Hematopoietic multipotent progenitor cell (in vitro differentiated cells): ENCODE measurements around the gene ALG3. TPM values are rescaled to one million over a fixed set of nuclear protein-coding genes. Genes with fewer than 3 reads are reported as not detected.
"Not testable (repeated sequence)": the region's sequence is repeated elsewhere in the genome, so short reads cannot be mapped to it uniquely, and the experiment has no call there.

Experiments used
- DNase-seq, 3 donors: peaks; one replicate each; pipeline ENCODE4 v3.0.0-alpha.2; 2011 to 2015; ENCODE audit warnings: low read depth in 2 of 3, low spot score in 2 of 3
- total RNA-seq: library from RNA; depleted of rRNA; stranded (reverse); fragments of >200 nt; gene quantifications from one replicate; pipeline ENCODE4 v1.2.3, GENCODE V29; 2012

ALG3 gene
- 54.7 TPM for total RNA-seq

DNA sequence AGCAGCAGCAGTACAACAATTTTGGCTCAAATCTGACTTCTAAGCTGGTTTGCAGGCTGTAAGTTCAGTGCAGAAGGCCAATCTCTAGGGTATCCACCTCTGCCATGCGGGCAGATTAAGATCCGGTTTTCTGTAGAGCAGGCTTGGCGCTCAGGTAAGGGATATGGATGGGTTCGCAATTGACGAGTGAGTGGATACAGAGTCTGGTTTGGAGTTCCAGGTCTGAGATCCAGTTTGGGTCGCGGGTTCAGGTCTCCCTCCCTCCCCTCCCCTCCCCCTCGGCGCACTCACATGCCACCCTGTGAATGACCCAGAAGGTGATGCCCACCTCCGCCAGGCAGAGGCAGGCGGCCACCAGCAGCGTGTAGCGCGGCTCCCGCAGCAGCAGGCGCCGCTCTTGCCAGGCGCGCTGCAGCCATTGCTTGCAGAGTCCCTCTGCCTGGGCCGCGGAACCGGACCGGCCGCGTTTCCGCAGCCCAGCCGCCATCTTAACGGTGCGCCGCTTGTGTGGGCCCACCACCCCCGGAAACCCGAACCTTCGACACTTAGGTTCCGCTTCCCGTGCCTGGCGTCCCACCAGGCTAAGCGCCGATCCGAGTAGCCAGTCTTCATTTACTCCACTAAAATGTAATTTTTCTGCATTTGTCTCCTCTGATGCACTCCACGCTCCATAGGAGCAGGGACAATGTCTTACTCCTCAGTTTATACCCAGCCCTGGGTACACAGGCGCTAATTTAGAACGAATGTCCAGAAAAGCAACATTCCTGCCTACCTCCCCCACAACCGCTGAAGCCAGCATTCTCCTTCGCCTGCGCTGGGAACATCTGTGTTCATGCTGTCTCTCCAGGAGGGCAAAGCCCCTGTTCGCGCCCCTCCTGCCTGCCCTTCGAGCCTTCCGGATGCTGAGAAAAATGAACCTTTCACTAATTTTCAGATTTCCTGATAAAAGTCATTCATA, at the start of gene ALG3:
ALG3 (minus strand) TSS at position 509 of the 958 bp plus-strand sequence; CDS start at position 487, 22 bp downstream.
- DNase-seq: peak; percentile 74 to 92 (median 89)

DNA sequence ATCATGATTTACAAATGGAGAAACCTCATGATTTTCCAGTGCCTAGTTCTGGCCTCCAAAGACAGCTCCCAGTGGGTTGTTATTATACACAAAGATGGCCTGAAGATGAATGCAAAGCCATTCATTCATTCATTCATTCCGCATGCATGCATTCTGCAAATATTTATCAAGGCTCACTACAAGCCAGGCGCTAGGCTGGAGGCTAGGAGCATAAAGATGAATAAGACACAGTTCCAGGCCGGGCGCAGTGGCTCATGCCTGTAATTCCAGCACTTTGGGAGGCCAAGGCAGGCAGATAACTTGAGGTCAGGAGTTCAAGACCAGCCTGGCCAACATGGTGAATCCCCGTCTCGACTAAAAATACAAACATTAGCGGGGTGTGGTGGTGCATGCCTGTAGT, 47.9 kb upstream of the ALG3 start:
- no peak for DNase-seq

DNA sequence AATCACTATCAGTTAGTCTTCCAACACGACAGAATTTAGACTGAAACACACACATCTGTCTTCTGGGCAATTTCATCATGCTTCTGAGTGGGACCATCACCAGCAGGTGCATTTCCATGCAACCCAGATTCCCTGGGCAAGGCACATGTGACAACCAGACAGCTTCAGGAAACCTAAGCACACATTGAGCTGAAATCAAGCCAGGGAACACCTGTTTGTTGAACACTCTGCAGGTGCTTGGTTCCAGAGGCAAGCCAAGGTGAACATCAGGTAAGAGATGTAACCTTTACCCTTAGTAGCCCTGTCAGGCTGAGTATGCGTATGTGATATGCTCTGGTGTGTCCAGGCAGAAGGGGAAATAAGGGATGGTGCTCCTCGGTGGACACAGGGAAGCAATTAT, 47.0 kb upstream of the ALG3 start:
- no peak for DNase-seq

DNA sequence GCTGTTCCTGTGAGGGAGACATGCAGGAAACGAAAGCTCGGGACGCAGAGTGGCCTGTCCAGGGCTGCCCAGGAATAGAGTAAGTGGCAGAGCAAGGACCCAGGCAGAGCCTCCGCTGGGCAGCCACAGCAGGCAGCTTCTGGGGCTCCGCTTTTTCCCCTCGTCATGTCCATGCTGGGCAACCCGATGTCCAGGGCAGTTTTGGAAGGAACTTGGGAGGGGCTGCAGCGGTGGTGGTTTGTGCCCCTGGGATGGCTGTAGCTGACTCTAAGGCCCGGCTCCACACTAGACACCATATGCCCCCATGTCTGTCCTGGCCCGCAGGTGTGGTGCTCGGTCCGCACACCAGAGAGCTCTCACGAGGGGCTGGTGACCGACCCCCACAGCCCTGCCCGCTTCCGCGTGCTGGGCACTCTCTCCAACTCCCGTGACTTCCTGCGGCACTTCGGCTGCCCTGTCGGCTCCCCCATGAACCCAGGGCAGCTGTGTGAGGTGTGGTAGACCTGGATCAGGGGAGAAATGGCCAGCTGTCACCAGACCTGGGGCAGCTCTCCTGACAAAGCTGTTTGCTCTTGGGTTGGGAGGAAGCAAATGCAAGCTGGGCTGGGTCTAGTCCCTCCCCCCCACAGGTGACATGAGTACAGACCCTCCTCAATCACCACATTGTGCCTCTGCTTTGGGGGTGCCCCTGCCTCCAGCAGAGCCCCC, 43.1 kb upstream of the ALG3 start:
- DNase-seq: no peak

DNA sequence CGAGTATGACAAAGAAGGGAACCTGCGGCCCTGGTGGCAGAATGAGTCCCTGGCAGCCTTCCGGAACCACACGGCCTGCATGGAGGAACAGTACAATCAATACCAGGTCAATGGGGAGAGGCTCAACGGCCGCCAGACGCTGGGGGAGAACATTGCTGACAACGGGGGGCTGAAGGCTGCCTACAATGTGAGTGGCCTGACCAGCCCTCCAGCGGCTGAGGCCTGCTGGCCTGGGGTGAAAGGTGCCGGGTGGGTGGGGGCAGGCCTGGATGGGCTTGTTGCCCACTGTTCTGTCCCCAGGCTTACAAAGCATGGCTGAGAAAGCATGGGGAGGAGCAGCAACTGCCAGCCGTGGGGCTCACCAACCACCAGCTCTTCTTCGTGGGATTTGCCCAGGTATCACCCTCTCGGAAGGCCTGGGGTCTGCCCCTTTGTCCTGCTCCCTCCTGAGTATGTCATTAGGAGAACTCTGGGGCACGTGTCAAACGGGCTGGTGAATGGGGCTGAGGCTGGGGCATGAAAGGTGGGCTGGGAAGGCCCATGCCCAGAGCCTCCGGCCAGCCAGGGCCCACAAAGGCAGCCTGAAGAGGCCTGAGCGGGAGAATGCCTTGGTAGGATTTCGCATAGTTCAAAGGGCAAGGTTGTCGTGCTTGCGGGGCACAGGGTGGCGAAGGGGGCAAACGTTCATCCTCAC, 42.4 kb upstream of the ALG3 start:
- DNase-seq: no peak

DNA sequence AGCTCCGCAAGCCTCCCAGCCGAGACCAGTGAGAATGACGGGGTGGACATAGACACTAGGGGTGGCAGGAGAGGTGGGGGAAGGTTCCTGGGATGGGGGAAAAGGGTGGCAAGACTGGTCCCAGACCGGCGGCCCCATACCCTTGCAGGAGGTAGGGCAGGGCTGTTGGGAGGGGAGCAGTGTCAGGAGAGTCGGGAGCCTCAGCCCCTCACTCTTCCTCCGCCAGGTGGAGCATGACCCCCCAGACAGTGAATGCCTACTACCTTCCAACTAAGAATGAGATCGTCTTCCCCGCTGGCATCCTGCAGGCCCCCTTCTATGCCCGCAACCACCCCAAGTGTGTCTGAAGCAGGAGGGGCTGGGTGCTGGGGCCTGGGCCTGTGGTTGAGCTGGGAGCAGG, 41.6 kb upstream of the ALG3 start:
- no peak for DNase-seq

DNA sequence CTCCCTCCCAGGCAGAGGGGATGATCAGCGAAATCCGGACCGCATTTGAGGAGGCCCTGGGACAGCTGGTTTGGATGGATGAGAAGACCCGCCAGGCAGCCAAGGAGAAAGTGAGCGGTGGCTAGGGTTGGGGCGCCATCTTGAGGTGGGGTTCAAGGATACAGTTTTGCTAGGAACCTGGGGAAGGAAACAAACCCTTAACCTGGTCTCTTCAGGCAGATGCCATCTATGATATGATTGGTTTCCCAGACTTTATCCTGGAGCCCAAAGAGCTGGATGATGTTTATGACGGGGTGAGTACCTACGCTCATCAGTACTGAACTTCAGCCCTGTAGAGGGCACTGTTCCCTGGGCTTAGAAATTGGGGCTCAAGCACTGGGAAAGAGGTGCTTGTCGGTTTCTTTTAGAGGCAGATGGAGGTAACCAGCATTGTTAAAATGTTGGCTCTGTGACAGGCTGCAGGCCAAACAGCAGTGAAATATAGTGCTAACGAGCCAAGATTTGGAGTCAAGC, 40.7 kb upstream of the ALG3 start:
- peak; percentile 16 to 78 (median 58) for DNase-seq

DNA sequence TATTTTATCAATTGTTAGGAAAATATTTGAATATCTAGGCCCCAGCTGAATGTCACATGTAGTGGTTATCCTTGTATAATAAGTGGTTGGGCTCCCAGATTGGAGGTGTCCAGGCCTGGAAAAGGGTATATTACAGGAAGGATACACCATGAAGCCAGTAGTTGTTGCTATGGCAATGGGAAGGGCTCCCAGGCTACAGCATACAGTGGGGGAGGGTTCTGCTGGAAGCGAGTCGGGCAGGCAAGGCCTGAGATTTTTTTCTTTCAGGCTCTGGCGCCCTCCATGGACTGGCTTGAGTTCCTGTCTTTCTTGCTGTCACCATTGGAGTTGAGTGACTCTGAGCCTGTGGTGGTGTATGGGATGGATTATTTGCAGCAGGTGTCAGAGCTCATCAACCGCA, 35.9 kb upstream of the ALG3 start:
- DNase-seq: peak in 2 of 3 donors; percentile 29 to 45

DNA sequence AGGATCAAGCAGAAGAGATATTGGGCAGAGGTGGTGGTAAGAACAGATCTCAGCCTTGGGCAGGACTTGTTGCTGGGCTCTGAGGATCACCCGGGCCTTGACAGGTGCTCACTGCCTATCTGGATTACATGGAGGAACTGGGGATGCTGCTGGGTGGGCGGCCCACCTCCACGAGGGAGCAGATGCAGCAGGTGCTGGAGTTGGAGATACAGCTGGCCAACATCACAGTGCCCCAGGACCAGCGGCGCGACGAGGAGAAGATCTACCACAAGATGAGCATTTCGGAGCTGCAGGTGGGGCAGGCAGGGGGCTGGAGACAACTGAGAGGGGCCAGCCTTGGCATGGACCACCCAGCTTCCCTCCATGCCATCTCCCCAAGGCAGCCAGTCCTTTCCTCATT, 34.9 kb upstream of the ALG3 start:
- no peak for DNase-seq

DNA sequence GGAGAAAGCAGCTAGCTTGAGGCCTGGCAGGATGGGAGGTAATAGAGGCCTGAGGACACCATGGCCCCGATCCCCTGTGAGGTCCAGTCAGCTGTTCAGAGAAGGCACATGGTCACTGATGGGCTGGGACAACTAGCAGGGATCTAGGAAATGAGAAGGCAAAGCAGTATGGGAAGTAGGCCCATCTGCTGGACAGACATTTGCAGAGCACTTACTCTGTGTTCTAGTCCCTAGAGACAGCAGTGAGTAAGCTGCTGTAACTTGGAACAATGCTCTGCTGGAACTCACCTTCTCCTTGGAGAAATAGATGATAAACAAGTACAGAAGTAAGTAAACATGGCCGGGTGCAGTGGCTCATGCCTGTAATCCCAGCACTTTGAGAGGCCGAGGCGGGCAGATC, 34.2 kb upstream of the ALG3 start:
- no peak for DNase-seq

DNA sequence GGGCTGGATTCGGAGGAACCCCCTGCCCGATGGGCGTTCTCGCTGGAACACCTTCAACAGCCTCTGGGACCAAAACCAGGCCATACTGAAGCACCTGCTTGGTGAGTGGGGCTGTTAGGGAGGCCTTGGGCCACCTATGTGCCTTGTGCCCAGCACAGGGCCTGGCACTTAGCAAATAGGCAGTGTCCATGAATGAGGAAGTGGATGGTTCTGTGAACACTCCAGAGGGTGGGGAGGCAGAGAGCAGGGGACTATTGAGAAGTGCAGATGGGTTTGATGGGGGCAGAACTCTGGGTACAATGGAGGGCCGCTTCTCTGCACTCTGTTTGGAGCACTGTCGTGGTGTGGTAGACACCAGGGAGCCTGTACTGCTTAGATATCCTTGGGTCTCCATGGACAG, 28.6 kb upstream of the ALG3 start:
- no peak for DNase-seq

DNA sequence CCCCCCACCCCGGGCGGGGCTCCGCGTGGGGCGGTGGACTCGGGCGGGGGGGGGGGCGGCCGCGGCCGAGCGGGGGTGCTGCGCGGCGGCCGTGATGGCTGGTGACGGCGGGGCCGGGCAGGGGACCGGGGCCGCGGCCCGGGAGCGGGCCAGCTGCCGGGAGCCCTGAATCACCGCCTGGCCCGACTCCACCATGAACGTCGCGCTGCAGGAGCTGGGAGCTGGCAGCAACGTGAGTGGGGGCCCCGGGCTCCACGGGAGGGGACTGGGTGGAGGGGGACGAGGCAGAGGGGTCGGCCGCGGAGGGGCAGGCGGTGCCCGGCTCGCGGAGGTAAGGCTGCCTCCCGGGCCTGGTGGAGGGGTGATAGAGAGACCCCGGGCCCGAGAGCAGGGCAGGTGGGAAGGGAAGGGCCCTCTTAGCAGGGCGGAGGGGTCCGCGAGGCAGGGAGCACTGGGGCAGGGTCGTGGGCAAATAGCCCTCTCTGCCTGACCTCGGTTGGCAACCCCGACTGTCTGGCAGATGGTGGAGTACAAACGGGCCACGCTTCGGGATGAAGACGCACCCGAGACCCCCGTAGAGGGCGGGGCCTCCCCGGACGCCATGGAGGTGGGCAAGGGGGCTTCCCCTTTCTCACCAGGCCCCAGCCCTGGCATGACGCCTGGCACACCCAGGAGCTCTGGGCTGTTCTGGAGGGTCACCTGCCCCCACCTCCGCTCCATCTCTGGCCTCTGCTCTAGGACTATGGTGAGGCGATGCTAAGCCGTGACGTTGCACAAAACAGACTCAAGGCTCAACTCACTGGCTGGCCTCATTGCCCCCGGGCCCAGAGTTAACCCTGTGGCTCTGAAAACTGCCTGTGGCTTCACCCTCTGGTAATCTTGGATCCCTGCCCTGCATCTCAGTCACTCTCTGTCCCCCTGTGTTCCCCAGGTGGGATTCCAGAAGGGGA, 27.5 kb upstream of the ALG3 start, which contains the start of gene ECE2:
ECE2 (plus strand) TSS at position 62 of the 950 bp plus-strand sequence; CDS start at position 194, 132 bp downstream.
- DNase-seq: no peak

DNA sequence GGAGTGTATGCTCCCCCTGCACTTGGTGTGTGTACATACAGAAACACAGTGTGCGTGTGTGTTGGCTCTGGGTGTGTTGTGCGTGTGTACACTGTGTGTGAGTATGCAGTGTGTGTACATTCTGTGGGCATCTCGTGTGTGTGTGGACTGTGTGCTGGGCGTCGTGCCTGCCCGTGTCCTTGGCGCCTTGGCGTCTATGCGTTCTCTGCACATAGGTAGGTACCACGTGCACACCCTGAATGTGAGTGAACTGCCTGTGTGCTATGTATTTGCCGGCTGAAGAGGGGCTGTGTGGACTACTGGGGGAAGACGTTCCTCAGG, 26.6 kb upstream of the ALG3 start:
- DNase-seq: no peak

DNA sequence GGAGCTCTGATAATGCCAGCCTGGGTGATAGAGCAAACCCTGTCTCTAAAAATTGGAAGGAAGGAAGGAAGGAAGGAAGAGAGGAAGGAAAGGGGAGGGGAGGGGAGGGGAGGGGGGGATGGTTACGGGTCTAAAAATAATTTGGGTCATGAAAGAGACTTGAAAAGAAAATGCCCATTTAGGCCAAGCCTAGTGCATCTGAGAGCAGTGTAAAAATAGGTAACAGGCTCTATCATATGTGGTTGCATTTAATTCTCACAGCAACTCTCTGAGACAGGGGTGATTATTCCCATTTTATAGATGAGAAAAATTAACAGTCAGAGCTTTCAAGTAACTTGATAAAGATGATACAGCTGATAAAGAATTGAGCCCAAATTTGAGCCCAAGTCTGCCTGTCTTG, 23.5 kb upstream of the ALG3 start:
- DNase-seq: no peak

DNA sequence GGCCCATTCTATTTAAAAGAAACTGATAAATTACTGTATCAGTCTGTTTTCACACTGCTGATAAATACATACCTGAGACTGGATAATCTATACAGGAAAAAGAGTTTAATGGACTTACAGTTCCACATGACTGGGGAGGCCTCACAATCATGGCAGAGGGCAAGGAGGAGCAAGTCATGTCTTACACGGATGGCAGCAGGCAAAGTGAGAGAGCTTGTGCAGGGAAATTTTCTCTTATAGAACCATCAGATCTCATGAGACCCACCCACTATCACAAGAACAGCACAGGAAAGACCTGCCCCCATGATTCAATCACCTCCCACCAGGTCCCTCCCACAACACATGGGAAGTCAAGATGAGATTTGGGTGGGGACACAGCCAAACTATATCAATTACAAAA, 18.5 kb upstream of the ALG3 start:
- not testable (repeated sequence) for DNase-seq

DNA sequence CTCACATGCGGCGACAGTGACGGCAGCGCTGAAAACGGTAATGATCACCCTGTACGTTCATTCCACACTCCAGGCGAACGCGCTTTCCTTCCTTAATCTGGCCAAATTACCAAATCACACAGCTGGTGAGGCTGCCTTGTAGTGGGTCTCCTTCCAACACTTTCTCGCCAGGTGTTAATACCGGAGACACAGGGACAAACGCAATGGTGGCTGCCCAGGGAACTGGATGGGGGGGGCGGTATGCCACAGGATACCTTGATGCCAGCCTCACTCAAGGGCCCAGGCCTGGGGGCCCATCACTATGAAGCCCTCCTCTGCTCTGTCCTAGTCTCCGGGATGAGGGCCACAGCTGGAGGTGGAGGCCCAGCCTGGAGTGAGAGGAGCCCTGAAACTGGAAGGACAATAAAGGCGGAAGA, 14.0 kb upstream of the ALG3 start:
- DNase-seq: no peak

DNA sequence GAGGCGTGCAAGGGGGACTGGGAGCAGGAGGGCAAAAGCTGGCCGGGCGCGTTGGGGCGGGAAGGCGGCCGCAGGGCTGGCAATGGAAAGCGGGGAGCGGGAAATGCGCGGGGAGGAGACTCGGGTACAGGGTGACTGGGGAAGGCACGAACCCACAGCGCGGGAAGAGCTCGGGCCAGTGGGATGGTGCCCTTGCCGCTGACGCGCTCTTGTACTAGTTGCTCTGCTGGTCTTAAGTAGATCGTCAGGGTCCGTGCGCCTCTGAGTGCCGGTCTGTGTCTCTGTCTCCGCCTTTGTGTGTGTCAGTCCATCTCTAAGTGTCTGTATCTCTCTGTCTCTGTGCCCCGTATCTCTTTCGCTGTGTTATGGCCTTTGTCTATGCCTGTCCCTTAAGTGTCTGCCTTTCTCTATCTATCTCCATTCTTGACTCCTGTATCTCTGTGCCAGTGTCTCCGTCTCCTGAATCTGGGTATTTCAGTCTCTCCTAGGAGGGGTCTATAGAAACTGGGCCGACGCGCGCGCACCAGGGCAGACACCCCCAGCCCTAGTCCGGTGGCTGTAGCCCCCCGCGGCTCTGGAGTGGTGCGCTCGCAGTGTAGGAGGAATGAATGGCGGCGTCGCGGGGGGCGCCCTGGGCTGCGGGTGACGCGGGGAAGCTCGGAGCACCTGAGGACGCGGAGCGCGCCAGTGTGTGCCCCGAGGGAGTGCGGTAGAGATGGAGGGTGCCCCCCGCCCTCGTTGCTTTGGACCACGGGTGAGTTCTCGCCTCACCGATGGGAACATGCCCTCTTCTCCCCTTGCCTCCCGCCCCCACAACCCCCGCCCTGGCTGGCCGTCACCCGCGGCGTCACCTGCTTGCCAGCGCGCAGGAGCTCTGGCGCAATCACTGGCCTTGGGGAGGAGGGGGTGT, 13.3 kb upstream of the ALG3 start:
- peak in 1 of 3 donors; percentile 35 for DNase-seq

DNA sequence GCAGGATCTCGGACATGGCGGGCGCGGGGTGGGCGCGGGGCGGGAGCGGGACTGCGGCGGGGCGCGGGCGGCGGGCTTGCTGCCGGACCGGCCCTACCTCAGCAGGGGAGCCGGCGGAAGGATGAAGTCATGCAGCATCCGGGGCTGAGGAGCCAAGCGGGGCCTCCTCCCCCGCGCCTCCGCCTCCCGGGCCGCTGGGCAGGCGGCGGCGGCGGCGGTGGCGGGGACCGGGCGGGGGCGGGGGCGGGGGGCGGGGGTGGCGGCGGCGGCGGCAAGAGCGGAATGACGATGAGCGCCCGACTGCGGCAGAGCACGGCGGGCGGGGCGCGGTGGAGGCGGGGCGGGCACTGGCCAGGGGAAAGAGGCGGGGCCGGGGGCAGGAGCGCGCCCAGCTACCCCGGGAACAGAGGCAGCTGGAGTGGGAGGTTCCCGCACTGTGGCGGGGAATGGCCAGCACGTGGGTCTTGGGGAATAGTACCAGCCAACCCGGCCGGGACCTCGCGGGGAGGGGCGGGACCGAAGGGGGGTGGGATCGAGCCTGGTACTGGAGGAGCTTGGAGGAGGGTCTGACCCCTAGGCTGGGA, 12.6 kb upstream of the ALG3 start, which contains the start of gene CAMK2N2:
CAMK2N2 (minus strand) TSS at position 284 of the 584 bp plus-strand sequence; CDS start at position 16, 268 bp downstream.
- DNase-seq: no peak
